Transverse colon (tissue), 4 donors: ENCODE results near the gene TSC22D4. TPM values are rescaled to one million over a fixed set of nuclear protein-coding genes. Genes with fewer than 3 reads are reported as not detected.

Experiments
- DNase-seq: peaks from one replicate; pipeline ENCODE4 v3.0.0-alpha.2; 2019
- H3K27ac ChIP-seq, 4 donors: fragments of 200-600 bp; sonication (generic); 2 replicates each; pipeline ENCODE4 v1.5.1; 2016 to 2018; ENCODE audit warnings: inconsistent platforms in 4 of 4
- H3K27me3 ChIP-seq: fragments of 200-600 bp; sonication (generic); 2 replicates; pipeline ENCODE4 v1.5.1; 2017; ENCODE audit warnings: inconsistent platforms
- H3K36me3 ChIP-seq, 4 donors: fragments of 200-600 bp; sonication (generic); 2 replicates each; pipeline ENCODE4 v1.5.1; 2017 to 2019; ENCODE audit warnings: inconsistent platforms in 4 of 4
- H3K4me1 ChIP-seq, 4 donors: fragments of 200-600 bp; sonication (generic); 2 replicates each; pipeline ENCODE4 v1.5.1; 2017 to 2020; ENCODE audit warnings: inconsistent platforms in 4 of 4
- H3K4me3 ChIP-seq, 4 donors: fragments of 200-600 bp; sonication (generic); 1 replicate in 1 of 4; 2 replicates in 3 of 4; pipeline versions ENCODE4 v1.5.1 to v1.6.1; 2017 to 2019; ENCODE audit warnings: inconsistent platforms in 4 of 4
- H3K9me3 ChIP-seq, 2 donors: fragments of 200-600 bp; sonication (generic); 2 replicates each; pipeline ENCODE4 v1.5.1; 2017 to 2019; ENCODE audit warnings: inconsistent platforms in 2 of 2
- CTCF ChIP-seq, 5 experiments: fragments of 200-600 bp in 3 of 5; fragments of 450-650 bp in 2 of 5; sonication (generic) in 3 of 5; IDR thresholded peaks; 1 replicate in 2 of 5; 2 replicates in 3 of 5; pipeline ENCODE4 v1.5.1; 2016 to 2017; ENCODE audit warnings: antibody characterized with exemption in 5 of 5, inconsistent platforms in 3 of 5, mild to moderate bottlenecking in 2 of 5, moderate library complexity in 1 of 5
- EP300 ChIP-seq: sonication (generic); formaldehyde crosslinking; IDR thresholded peaks from one replicate; pipeline ENCODE4 v1.6.1; 2017; ENCODE audit warnings: antibody characterized with exemption, low read depth
- POLR2A ChIP-seq: fragments of 450-650 bp; IDR thresholded peaks from one replicate; pipeline ENCODE4 v1.6.1; 2016; ENCODE audit warnings: antibody characterized with exemption, mild to moderate bottlenecking, moderate library complexity
- POLR2AphosphoS5 ChIP-seq, 3 donors: sonication (generic); formaldehyde crosslinking; IDR thresholded peaks; one replicate each; pipeline ENCODE4 v1.6.1; 2016; ENCODE audit warnings: antibody characterized with exemption in 3 of 3
- WGBS, 2 donors: methylation state at CpG; one replicate each; pipeline ENCODE4 v1.1.5; 2018; ENCODE audit warnings: low coverage in 1 of 2; 5-methylcytosine and 5-hydroxymethylcytosine counted together
- in situ Hi-C, 4 donors: fragments of 200-750 bp; cut with MboI; loops; one replicate each; pipeline versions ENCODE4 v1.15.0 to v1.15.1; 2017; ENCODE audit warnings: low sequenced_read_pairs in 3 of 4, low pct_ligation_motif_present in 1 of 4, low pct_unique_long_range_greater_than_20kb in 1 of 4
- intact Hi-C: fragments of 100-400 bp; cut with DNase I; formaldehyde crosslinking; loops from one replicate; pipeline ENCODE4 v1.15.1; 2023; ENCODE audit warnings: low total_unique reads
- total RNA-seq, 4 donors: library from RNA; depleted of rRNA; stranded (reverse); fragments of >200 nt; gene quantifications; one replicate each; pipeline ENCODE4 v1.1.0, GENCODE V29; 2016

Gene TSC22D4
- total RNA-seq, 4 donors from 2014 or later, result 41.6 to 101 (median 67.6) TPM

DNA sequence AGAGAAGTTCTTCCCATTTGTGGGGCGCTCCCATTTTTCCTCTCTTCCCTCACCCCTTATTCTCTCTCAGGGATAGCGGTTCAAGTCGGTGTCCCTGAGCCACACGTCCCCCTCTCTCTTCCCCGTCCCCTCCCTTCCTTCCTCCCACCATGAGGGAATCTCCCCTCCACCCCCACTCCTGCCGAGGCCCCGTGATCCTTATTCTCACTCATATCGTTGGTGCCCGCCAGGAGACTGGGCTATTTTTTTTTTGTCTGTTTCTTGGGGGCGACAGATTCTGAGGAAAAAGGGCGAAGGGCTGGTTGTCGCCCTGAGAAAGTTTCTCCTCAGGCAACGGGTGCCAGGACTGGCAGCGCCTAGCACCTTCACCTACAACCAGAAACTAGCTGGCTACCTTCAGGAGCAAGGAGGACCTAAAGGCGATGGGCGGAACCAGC, 51.2 kb downstream of the TSC22D4 start:
- intact Hi-C loops, result no loop called here
- in situ Hi-C loops, result no loop called here

DNA sequence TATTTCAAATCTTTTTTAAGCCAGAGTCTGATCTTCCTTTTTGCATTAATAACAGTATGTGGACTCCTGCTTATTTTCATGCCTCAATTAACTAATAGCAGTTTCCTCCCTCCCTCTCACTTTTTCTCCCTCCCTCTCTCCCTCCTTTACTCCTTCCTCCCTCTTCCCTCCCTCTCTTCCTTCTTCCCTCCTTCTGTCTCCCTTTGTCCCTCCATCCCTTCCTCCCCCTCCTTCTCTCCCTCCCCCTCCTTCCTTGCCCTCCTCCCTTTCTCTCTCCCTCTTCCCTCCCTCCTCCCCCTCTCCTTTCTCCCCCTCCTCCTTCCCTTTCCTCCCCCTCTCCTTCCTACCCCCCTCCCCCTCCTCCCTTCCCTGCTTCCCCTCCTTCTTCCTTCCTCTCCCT, 52.5 kb downstream of the TSC22D4 start:
- intact Hi-C loops, result no loop called here
- peaks cover 8 to 16% (median 16%) of the 10 kb centered on the region in 4 donors for H3K4me1 ChIP-seq
- TF ChIP-seq POLR2A, result no peak
- no peaks in the 10 kb centered on the region for H3K27me3 ChIP-seq
- no peak overlapping the region for H3K27ac ChIP-seq
- no peak overlapping the region for H3K4me3 ChIP-seq
- no peaks in the 10 kb centered on the region for H3K36me3 ChIP-seq
- in situ Hi-C loops, result no loop called here
- DNase-seq, result no peak
- no peaks in the 10 kb centered on the region for H3K9me3 ChIP-seq

More for the DNA sequence above, 51.2 kb downstream of the TSC22D4 start:
- WGBS, 2 donors, result 59 to 62% methylated on average over 13 to 15 of the region's 16 CpGs
- H3K27ac ChIP-seq, result peak overlapping the region; percentile 97 to 100 (median 100)
- no peaks in the 10 kb centered on the region for H3K9me3 ChIP-seq
- TF ChIP-seq CTCF (IDR thresholded peaks at IDR 0.05), result no peak
- no peak for TF ChIP-seq POLR2A
- TF ChIP-seq POLR2AphosphoS5 (IDR thresholded peaks at IDR 0.05), result no peak
- TF ChIP-seq EP300, result no peak
- peaks cover 12 to 27% (median 23%) of the 10 kb centered on the region in 4 donors for H3K4me1 ChIP-seq
- H3K27me3 ChIP-seq, result no peaks in the 10 kb centered on the region
- H3K36me3 ChIP-seq, result no peaks in the 10 kb centered on the region
- DNase-seq, result no peak
- H3K4me3 ChIP-seq, result peak overlapping the region in 3 of 4 donors; percentile 72 to 94 (median 87)

GRCh38 chr7:100425347-100425746, 53.7 kb downstream of the TSC22D4 start:
- intact Hi-C loops, result no loop called here
- in situ Hi-C loops, result no loop called here

DNA sequence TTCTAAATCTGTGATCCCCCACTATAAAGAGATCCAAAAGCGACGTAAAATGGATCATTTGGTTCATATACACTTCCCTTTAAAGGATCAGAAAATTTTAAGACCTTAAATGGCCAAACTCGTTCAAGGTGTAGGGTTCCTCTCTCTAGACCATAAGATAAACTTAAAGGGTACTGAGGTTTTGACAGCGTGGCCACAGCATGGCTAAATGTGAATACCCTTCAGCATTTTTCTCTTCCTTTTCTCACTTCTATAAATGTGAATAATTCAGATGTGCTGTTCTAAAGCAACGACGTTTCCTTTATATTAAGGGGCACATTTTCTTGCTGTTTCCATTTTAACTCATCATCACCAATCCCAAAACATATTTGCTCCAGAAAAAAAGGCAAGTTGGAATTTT, 55.7 kb downstream of the TSC22D4 start:
- WGBS, 2 donors, result 74 to 78% methylated on average over 6 of the region's 6 CpGs
- intact Hi-C loops, result no loop called here

More at GRCh38 chr7:100425347-100425746, 53.7 kb downstream of the TSC22D4 start:
- Histone ChIP-seq H3K27me3 (no peaks in the 10 kb centered on the region), H3K4me3 (no peak overlapping the region), H3K36me3 (no peaks in the 10 kb centered on the region), H3K9me3 (no peaks in the 10 kb centered on the region), H3K27ac (no peak overlapping the region), H3K4me1 (peaks cover 0 to 6% (median 5%) of the 10 kb centered on the region in 4 donors)
- TF ChIP-seq CTCF (IDR thresholded peaks at IDR 0.05) (no peak), POLR2A (no peak), EP300 (no peak), POLR2AphosphoS5 (IDR thresholded peaks at IDR 0.05) (no peak)
- WGBS, 2 donors, result 38 to 63% methylated on average over 1 of the region's 1 CpG
- no peak for DNase-seq

More for the DNA sequence above, 55.7 kb downstream of the TSC22D4 start:
- in situ Hi-C loops, result no loop called here
- no peaks in the 10 kb centered on the region for H3K36me3 ChIP-seq
- no peak overlapping the region for H3K27ac ChIP-seq
- no peaks in the 10 kb centered on the region for H3K27me3 ChIP-seq
- H3K9me3 ChIP-seq, result no peaks in the 10 kb centered on the region
- no peak overlapping the region for H3K4me3 ChIP-seq
- TF ChIP-seq CTCF (IDR thresholded peaks at IDR 0.05), result no peak
- no peak for TF ChIP-seq EP300
- no peak for TF ChIP-seq POLR2A
- no peak for TF ChIP-seq POLR2AphosphoS5 (IDR thresholded peaks at IDR 0.05)
- peaks cover 0 to 5% (median 4%) of the 10 kb centered on the region in 4 donors for H3K4me1 ChIP-seq
- DNase-seq, result no peak
